Fibroblast of skin of right quadriceps (primary cell): ENCODE results near the gene CYB5A.
"Not testable (repeated sequence)": the region's sequence is repeated elsewhere in the genome, so short reads cannot be mapped to it uniquely, and the experiment has no call there.

Experiments used
- DNase-seq: peaks from one replicate; pipeline ENCODE4 v3.0.0-alpha.2; 2013

The CYB5A gene

GRCh38 chr18:74292982-74293381 is 1.2 kb upstream of the CYB5A start:
- not testable (repeated sequence) for DNase-seq

GRCh38 chr18:74292541-74292858 is 737 bp upstream of the CYB5A start:
- DNase-seq: no peak

- no peak for DNase-seq
Measured at GRCh38 chr18:74291472-74291770, 342 bp downstream of the CYB5A start.

- no peak for DNase-seq
Measured at GRCh38 chr18:74290794-74291471, 830 bp downstream of the CYB5A start.

- DNase-seq: no peak
Measured at GRCh38 chr18:74290021-74290420, 1.7 kb downstream of the CYB5A start.

GRCh38 chr18:74289137-74289536 is 2.6 kb downstream of the CYB5A start:
- peak; percentile 19 for DNase-seq

GRCh38 chr18:74288730-74289129 is 3.0 kb downstream of the CYB5A start:
- no peak for DNase-seq

GRCh38 chr18:74288041-74288440 is 3.7 kb downstream of the CYB5A start:
- DNase-seq: no peak

GRCh38 chr18:74286856-74287255 is 4.9 kb downstream of the CYB5A start:
- no peak for DNase-seq

- DNase-seq: peak; percentile 13
Measured at GRCh38 chr18:74286106-74286855, 5.5 kb downstream of the CYB5A start.

- not testable (repeated sequence) for DNase-seq
Measured at GRCh38 chr18:74285583-74285982, 6.2 kb downstream of the CYB5A start.

GRCh38 chr18:74284980-74285355 is 6.8 kb downstream of the CYB5A start:
- DNase-seq: no peak

GRCh38 chr18:74284191-74284979 is 7.4 kb downstream of the CYB5A start:
- DNase-seq: no peak

- DNase-seq: no peak
Measured at GRCh38 chr18:74283646-74284045, 8.1 kb downstream of the CYB5A start.

GRCh38 chr18:74282755-74283554 is 8.8 kb downstream of the CYB5A start:
- DNase-seq: no peak

- DNase-seq: no peak
Measured at GRCh38 chr18:74281980-74282754, 9.6 kb downstream of the CYB5A start.

GRCh38 chr18:74281011-74281979 is 10.5 kb downstream of the CYB5A start:
- DNase-seq: no peak

- DNase-seq: no peak
Measured at GRCh38 chr18:74278983-74279382, 12.8 kb downstream of the CYB5A start.

GRCh38 chr18:74278058-74278457 is 13.7 kb downstream of the CYB5A start:
- no peak for DNase-seq

GRCh38 chr18:74277296-74277695 is 14.5 kb downstream of the CYB5A start:
- no peak for DNase-seq

- no peak for DNase-seq
Measured at GRCh38 chr18:74276609-74277008, 15.2 kb downstream of the CYB5A start.
